ENCODE measurements around the gene VOPP1.

GRCh38 chr7:55502858-55503440, 69.4 kb downstream of the VOPP1 start:
- no peak for TF ChIP-seq EZH2 (IDR thresholded peaks at IDR 0.05; ENCODE audit: insufficient read depth, poor library complexity, severe bottlenecking)
- TF ChIP-seq EZH2phosphoT487 (IDR thresholded peaks at IDR 0.05; ENCODE audit: insufficient read depth, low read depth), result no peak

Data from GM23248 (cell line).